Right ventricle myocardium inferior (tissue), 1 donor: Measurements from ENCODE around the gene C16orf86. TPM values are rescaled to one million over a fixed set of nuclear protein-coding genes. Genes with fewer than 3 reads are reported as not detected.

Experiments used
- ATAC-seq: fragments of 200-7000 bp; cut with Tn5 transposase; one replicate; pipeline ENCODE4 v1.9.1; 2020; ENCODE audit warnings: mild to moderate bottlenecking, moderate library complexity
- DNase-seq: peaks from one replicate; pipeline ENCODE4 v3.0.0; 2021; ENCODE audit errors: missing footprints
- intact Hi-C: fragments of 100-400 bp; cut with DNase I; formaldehyde crosslinking; loops from one replicate; pipeline ENCODE4 v1.11.0; 2022
- total RNA-seq: library from RNA; stranded (reverse); fragmentation: NEBNext Ultra II Directional; extraction: Animal tissue kit (Norgen Biotek cat#: 25700); gene quantifications from one replicate; pipeline ENCODE4 v1.2.1, GENCODE V29; 2021
- donor health status: DM: no; HTN: yes; CAD: no; lungs with severe emphysema.

C16orf86 gene
- total RNA-seq, 1 donor from 2014 or later: 3.0 TPM

DNA sequence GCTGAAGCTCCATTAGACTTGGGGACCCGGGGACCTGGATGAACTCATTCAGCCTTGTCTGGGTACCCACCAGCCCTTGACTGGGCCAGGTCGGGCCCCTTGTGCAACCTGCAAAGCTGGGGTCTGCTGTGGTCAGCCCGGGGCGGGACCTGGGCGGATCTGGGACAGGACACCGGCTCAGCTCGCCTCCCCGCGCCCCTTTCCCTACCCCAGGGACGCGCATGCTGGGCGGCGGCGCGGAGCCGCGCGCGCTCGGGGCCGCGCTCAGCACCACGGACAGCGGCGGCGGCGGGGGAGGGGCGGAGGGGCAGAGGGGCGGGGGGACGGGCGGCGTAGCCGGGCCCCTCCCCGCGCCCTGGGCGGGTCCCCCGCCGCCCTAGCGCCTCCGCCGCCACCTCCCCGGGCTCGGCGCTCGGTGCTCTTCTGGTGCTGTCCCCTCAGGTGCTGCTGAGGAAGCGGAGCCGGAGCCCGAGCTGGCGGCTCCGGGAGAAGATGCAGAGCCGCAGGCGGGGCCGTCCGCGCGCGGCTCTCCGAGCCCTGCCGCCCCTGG lies 14.0 kb upstream of the C16orf86 start:
- DNase-seq (peak; percentile 25), ATAC-seq (no peak)
- intact Hi-C loops: no loop called here

- no peak for ATAC-seq
- intact Hi-C loops: no loop called here
- peak; percentile 27 for DNase-seq
These were observed 13.4 kb upstream of the C16orf86 start for GRCh38 chr16:67653128-67653788.

GRCh38 chr16:67653789-67654402 lies 12.7 kb upstream of the C16orf86 start:
- peak; percentile 25 for DNase-seq
- no peak for ATAC-seq

DNA sequence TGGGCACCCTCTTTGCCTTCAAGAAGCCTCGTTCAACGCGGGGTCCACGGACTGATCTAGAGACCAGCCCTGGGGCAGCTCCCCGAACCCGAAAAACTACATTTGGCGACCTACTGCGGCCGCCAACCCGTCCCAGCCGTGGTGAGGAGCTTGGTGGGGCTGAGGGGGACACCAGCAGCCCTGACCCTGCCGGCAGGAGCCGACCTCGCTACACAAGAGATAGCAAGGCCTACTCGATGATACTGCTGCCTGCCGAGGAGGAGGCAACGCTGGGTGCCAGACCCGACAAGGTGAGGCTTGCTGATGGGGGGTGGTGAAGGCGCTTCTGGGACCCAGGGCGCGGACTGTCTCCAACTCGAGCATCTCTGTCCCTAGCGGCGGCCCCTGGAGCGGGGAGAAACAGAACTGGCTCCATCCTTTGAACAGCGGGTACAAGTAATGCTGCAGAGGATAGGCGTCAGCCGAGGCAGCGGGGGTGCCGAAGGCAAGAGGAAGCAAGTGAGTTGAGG lies 12.2 kb upstream of the C16orf86 start:
- DNase-seq (peak; percentile 59), ATAC-seq (no peak)
- intact Hi-C loops: no loop called here

More at GRCh38 chr16:67653789-67654402, 12.7 kb upstream of the C16orf86 start:
- intact Hi-C loops: no loop called here

- intact Hi-C loops: no loop called here
- peak; percentile 30 for DNase-seq
- ATAC-seq: no peak
These were observed 11.3 kb upstream of the C16orf86 start for GRCh38 chr16:67655363-67655762.

GRCh38 chr16:67656344-67657016 lies 10.1 kb upstream of the C16orf86 start:
- intact Hi-C loops: no loop called here
- DNase-seq: no peak
- ATAC-seq: no peak

DNA sequence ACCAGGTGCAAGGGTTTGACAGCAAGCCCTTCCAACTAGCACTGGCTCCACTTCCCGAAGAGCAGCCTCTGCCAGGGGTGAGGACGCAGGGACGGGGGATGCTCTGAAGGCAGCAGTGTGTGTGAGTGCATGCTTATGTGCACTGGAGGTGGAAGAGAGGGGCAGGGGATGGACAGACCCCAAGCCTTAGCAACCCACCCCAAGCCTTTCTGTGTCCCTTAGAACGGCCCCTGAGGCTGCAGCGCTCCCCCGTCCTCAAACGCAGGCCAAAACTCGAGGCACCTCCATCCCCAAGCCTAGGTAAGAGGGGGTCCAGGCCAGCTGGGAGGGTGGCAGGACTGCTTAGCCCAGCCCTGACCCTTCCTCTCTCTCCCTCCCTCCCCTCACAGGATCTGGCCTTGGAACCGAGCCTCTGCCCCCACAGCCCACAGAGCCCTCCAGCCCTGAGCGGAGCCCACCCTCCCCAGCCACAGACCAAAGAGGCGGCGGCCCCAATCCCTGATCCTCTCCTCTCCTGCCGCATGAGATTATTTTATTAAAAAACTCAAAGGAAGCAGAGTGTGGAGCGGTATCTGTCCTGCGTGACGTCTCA lies 9.5 kb upstream of the C16orf86 start:
- intact Hi-C loops: no loop called here
- no peak for ATAC-seq
- DNase-seq: no peak

- DNase-seq (no peak), ATAC-seq (no peak)
- intact Hi-C loops: no loop called here
These were observed 8.7 kb upstream of the C16orf86 start for GRCh38 chr16:67657751-67658518.

GRCh38 chr16:67658849-67659674 lies 7.6 kb upstream of the C16orf86 start:
- ATAC-seq (no peak), DNase-seq (no peak)
- intact Hi-C loops: no loop called here

DNA sequence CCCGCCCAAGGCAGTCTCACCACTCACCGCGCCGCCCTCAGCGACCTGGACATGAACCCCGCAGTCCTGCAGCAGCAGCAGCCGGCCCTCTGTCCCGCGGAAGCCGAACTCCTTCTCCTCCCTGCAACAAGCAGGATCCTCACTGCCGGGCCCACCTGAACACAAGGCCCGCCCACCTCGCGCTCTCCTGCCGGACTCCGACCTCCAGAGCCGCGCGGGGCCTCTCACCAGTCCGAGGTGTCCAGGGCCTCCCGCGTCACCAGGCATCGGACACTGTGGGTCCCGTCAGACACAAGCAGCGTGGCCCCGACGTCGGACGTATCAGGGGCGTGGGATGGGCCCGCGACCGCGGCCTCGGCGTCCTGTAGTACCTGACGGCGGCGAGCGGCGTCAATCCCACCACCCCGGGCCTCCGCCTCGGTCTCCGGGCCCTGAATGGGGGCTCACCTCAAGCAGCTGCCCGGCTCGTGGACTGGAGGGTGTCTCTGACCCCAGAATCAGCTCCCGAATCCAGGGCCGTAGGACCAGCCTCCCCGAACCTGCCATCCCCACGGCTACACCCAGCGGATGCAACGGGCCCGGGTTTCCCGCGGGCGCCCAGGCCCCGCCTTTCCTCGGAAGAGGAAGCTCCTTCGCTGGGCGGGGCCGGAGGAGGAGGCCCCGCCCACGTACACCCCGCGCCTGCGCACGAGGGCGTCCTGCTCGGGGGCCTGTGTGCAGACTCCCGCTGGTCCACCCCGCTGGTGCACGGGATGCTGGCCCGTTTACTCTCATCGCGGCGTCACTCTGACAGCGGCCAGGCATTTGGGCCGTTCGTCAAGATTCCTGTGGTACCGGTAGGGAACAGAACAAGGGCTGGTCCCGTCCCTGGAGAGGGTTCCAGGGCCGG lies 6.7 kb upstream of the C16orf86 start, which contains the start of gene ACD:
ACD (minus strand) TSS at position 586 of the 889 bp plus-strand sequence; CDS start at position 546, 40 bp downstream.
- intact Hi-C loops: no loop called here
- DNase-seq (peak; percentile 95), ATAC-seq (peak; percentile 94)

DNA sequence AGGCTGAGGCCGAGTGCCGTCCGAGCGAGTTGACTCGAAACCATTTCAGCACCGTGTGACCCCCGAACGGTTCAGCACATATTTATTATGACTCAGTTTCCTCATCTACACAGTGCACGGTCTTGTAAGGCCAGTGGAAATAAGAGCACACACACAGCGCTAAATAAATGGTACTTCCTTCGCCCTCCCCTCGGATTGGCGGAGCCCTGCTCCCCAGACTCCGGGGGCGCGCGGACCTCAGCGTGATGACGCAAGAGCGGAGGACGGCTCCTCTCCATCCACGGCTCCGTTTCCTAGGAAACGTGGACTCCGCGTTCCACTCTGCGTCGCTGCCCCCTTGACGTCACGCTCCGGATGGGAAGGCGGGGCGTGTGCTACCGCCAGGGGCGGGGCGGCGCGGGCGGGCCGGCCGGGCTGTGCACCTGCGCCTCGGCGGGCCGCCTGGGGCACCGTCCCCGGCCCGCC lies 6.0 kb upstream of the C16orf86 start, which contains the start of gene PARD6A:
PARD6A (plus strand) TSS at position 397 of the 465 bp plus-strand sequence. CDS start 79 bp downstream, outside the sequence.
- intact Hi-C loops: no loop called here
- peak; percentile 98 for DNase-seq
- ATAC-seq: peak; percentile 92

GRCh38 chr16:67661101-67661761 lies 5.4 kb upstream of the C16orf86 start:
- DNase-seq (no peak), ATAC-seq (no peak)
- intact Hi-C loops: no loop called here

DNA sequence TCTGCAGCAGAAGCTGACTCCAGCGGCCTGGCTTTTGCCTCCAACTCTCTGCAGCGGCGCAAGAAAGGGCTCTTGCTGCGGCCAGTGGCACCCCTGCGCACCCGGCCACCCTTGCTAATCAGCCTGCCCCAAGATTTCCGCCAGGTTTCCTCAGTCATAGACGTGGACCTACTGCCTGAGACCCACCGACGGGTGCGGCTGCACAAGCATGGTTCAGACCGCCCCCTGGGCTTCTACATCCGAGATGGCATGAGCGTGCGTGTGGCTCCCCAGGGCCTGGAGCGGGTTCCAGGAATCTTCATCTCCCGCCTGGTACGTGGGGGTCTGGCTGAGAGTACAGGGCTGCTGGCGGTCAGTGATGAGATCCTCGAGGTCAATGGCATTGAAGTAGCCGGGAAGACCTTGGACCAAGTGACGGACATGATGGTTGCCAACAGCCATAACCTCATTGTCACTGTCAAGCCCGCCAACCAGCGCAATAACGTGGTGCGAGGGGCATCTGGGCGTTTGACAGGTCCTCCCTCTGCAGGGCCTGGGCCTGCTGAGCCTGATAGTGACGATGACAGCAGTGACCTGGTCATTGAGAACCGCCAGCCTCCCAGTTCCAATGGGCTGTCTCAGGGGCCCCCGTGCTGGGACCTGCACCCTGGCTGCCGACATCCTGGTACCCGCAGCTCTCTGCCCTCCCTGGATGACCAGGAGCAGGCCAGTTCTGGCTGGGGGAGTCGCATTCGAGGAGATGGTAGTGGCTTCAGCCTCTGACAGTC lies 4.5 kb upstream of the C16orf86 start:
- ATAC-seq: no peak
- intact Hi-C loops: no loop called here
- DNase-seq: no peak

DNA sequence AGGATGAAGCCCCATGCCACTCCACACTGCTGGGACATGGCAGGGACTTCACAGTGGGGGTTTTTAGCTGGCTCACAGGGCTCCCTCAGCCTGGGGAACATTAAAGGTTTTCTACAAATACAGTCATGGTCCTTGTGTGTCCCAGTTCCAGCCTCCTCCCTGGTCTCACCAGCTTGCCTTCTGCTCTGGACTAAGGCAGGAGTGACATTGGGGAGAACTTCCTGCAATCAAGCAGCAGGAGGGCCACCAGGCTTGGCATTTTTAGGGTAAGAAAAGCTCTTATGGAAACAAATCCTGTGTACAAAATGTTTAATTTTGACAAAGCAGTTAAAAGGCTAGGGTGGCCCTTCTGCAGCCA lies 4.0 kb upstream of the C16orf86 start:
- ATAC-seq (no peak), DNase-seq (no peak)
- intact Hi-C loops: no loop called here

- intact Hi-C loops: no loop called here
- ATAC-seq: no peak
- no peak for DNase-seq
These were observed 3.3 kb upstream of the C16orf86 start for GRCh38 chr16:67663151-67663876.
